ENCODE measurements around the gene ZSCAN5B. TPM values are rescaled to one million over a fixed set of nuclear protein-coding genes. Genes with fewer than 3 reads are reported as not detected.

The ZSCAN5B gene
- total and polyA plus RNA-seq, 11 donors = 0.04 TPM; not detected in 10

DNA sequence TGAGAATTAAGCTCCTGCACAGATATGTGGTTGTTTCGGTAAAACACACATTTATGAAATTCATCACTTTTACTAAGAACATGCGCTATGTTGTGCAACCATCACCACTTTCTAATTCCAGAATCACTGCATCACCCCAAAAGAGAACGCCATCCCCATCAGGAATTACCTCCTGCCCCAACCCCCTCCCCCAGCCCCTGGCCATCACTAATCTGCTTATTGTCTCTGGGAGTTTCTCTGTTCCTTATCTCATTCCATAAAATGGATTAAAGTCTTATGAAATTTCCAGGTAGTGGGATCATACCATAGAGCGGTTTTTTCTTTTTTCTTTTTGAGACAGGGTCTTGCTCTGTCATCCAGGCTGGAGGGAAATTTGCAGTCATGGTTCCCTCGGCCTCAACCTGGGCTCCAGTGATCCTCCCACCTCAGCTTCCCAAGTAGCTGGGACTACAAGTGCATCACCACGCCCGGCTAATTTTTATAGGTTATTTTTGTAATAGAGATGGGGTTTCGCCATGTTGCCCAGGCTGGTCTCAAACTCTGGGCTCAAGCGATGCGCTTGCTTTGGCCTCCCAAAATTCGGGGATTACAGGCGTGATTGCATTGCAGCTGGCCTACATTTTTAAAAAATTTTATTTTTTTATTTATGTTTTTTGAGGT is 3.5 kb downstream of the ZSCAN5B start:
- no peak overlapping the region for H3K4me3 ChIP-seq
- no peaks in the 10 kb centered on the region for H3K9me3 ChIP-seq
- H3K27me3 ChIP-seq = peaks cover 0 to 7% (median 0%) of the 10 kb centered on the region in 9 donors
- WGBS, 4 donors = 84 to 89% (median 87%) methylated on average over 12 of the region's 12 CpGs
- H3K4me1 ChIP-seq = no peaks in the 10 kb centered on the region
- no peak for DNase-seq
- intact Hi-C loops (cut with DNase I) = no loop called here
- no peak for TF ChIP-seq POLR2A (IDR thresholded peaks at IDR 0.05)
- TF ChIP-seq, protein P1, sequence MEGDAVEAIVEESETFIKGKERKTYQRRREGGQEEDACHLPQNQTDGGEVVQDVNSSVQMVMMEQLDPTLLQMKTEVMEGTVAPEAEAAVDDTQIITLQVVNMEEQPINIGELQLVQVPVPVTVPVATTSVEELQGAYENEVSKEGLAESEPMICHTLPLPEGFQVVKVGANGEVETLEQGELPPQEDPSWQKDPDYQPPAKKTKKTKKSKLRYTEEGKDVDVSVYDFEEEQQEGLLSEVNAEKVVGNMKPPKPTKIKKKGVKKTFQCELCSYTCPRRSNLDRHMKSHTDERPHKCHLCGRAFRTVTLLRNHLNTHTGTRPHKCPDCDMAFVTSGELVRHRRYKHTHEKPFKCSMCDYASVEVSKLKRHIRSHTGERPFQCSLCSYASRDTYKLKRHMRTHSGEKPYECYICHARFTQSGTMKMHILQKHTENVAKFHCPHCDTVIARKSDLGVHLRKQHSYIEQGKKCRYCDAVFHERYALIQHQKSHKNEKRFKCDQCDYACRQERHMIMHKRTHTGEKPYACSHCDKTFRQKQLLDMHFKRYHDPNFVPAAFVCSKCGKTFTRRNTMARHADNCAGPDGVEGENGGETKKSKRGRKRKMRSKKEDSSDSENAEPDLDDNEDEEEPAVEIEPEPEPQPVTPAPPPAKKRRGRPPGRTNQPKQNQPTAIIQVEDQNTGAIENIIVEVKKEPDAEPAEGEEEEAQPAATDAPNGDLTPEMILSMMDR (IDR thresholded peaks at IDR 0.05) = no peak
- no peak for ATAC-seq
- H3K27ac ChIP-seq = no peak overlapping the region
- no peaks in the 10 kb centered on the region for H3K36me3 ChIP-seq

DNA sequence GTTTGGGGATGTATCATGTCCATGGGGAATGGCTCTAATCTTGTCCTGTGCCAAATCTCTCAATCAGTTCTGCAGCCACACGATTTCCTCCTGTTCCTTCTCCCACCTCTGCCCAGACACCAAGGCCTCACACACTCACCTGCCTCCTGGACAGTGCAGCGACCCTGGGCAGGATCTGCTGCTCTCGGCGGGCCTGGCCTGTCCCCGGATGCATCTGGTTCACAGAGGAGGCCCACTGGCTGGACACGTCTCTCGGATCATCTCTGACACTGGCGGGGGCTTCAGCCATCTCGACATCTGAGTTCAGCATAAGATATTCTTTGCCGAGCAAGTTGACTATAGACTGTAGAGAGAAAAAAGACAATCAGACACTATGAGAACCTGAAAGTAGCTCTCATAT is 5.9 kb downstream of the ZSCAN5B start:
- Histone ChIP-seq H3K27me3 (peaks cover 0 to 10% (median 0%) of the 10 kb centered on the region in 9 donors), H3K27ac (no peak overlapping the region), H3K36me3 (no peaks in the 10 kb centered on the region), H3K4me1 (no peaks in the 10 kb centered on the region), H3K9me3 (no peaks in the 10 kb centered on the region), H3K4me3 (no peak overlapping the region)
- DNase-seq = no peak
- no peak for TF ChIP-seq POLR2A (IDR thresholded peaks at IDR 0.05)
- TF ChIP-seq, protein P1 (IDR thresholded peaks at IDR 0.05) = no peak
- no peak for ATAC-seq
- WGBS, 4 donors = 80 to 85% (median 82%) methylated on average over 10 of the region's 10 CpGs
- intact Hi-C loops (cut with DNase I) = no loop called here

GRCh38 chr19:56191115-56191514 is 6.5 kb downstream of the ZSCAN5B start:
- H3K36me3 ChIP-seq = no peaks in the 10 kb centered on the region
- 68 to 83% (median 77%) methylated on average over 7 of the region's 7 CpGs for WGBS, 4 donors
- H3K9me3 ChIP-seq = no peaks in the 10 kb centered on the region
- peaks cover 0 to 14% (median 0%) of the 10 kb centered on the region in 9 donors for H3K27me3 ChIP-seq
- H3K4me1 ChIP-seq = no peaks in the 10 kb centered on the region
- DNase-seq (no peak), ATAC-seq (no peak)
- intact Hi-C loops (cut with DNase I) = no loop called here
- no peak for TF ChIP-seq POLR2A (IDR thresholded peaks at IDR 0.05)
- TF ChIP-seq, protein P1 (IDR thresholded peaks at IDR 0.05) = no peak
- H3K27ac ChIP-seq = no peak overlapping the region
- H3K4me3 ChIP-seq = no peak overlapping the region

GRCh38 chr19:56189785-56190184 is 7.8 kb downstream of the ZSCAN5B start:
- no peak for TF ChIP-seq POLR2A (IDR thresholded peaks at IDR 0.05)
- TF ChIP-seq, protein P1 (IDR thresholded peaks at IDR 0.05) = no peak
- Histone ChIP-seq H3K4me3 (no peak overlapping the region), H3K4me1 (no peaks in the 10 kb centered on the region), H3K27ac (no peak overlapping the region), H3K36me3 (no peaks in the 10 kb centered on the region), H3K9me3 (no peaks in the 10 kb centered on the region), H3K27me3 (peaks cover 0 to 17% (median 0%) of the 10 kb centered on the region in 9 donors)
- DNase-seq (no peak), ATAC-seq (no peak)
- WGBS, 4 donors = 75 to 82% (median 78%) methylated on average over 17 of the region's 17 CpGs
- intact Hi-C loops (cut with DNase I) = no loop called here

Measured in heart left ventricle (tissue), 16 donors.